ENCODE results near the gene PARP14. TPM values are rescaled to one million over a fixed set of nuclear protein-coding genes. Genes with fewer than 3 reads are reported as not detected.
"Not testable (repeated sequence)": the region's sequence is repeated elsewhere in the genome, so short reads cannot be mapped to it uniquely, and the experiment has no call there.

Gene PARP14
- total RNA-seq, 1 donor from 2014 or later, result 20.7 TPM

DNA sequence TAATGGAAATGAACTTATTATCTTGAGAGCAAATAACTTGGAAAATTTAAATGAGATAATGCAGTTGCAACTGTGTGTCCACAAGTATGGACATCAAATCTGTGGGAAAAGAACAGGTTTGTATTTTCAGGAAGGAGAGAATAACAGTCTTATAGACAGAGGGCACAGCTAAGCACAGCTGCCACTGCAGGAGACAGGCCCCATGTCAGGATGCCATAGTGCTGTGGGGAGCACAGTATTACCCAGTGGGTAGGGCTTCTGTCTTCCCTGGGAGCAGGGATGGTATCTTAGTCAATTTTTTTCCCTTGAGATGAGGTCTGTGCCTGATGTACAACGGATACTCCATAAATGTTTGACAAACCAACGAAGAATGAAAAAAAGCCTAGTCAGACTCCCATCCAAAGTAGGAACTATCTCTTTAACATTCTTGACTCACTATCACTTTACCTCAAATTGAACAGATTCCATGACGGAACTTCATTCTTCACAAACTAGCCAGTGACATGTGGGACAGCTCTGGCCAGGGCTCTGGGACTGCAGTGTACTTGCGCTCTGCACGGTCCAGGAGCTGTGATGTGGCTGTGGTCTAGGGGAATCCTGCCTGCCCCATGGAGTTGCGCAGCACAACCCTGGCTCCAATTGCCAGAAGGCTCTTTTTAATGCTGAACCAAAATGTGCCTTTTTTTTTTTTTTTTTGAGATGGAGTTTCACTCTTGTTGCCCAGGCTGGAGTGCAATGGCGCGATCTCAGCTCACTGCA, 48.3 kb downstream of the PARP14 start:
- no peaks in the 10 kb centered on the region for H3K4me1 Mint-ChIP-seq (ENCODE audit: unreplicated experiment)
- no peak for DNase-seq (ENCODE audit: extremely low spot score, unreplicated experiment)
- no peaks in the 10 kb centered on the region for H3K9me3 Mint-ChIP-seq
- TF ChIP-seq, protein P1, sequence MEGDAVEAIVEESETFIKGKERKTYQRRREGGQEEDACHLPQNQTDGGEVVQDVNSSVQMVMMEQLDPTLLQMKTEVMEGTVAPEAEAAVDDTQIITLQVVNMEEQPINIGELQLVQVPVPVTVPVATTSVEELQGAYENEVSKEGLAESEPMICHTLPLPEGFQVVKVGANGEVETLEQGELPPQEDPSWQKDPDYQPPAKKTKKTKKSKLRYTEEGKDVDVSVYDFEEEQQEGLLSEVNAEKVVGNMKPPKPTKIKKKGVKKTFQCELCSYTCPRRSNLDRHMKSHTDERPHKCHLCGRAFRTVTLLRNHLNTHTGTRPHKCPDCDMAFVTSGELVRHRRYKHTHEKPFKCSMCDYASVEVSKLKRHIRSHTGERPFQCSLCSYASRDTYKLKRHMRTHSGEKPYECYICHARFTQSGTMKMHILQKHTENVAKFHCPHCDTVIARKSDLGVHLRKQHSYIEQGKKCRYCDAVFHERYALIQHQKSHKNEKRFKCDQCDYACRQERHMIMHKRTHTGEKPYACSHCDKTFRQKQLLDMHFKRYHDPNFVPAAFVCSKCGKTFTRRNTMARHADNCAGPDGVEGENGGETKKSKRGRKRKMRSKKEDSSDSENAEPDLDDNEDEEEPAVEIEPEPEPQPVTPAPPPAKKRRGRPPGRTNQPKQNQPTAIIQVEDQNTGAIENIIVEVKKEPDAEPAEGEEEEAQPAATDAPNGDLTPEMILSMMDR (conservative IDR thresholded peaks at IDR 0.05), result no peak
- H3K36me3 Mint-ChIP-seq, result peaks cover 19% of the 10 kb centered on the region
- no peaks in the 10 kb centered on the region for H3K27me3 Mint-ChIP-seq
- no peak overlapping the region for H3K27ac Mint-ChIP-seq
- no peak overlapping the region for H3K4me3 Mint-ChIP-seq

- Mint-ChIP-seq H3K27ac (no peak overlapping the region), H3K36me3 (peaks cover 20% of the 10 kb centered on the region), H3K9me3 (no peaks in the 10 kb centered on the region), H3K27me3 (no peaks in the 10 kb centered on the region), H3K4me1 (ENCODE audit: unreplicated experiment) (no peaks in the 10 kb centered on the region), H3K4me3 (no peak overlapping the region)
- DNase-seq (ENCODE audit: extremely low spot score, unreplicated experiment), result no peak
- TF ChIP-seq, protein P1 (conservative IDR thresholded peaks at IDR 0.05), result no peak
Observed at GRCh38 chr3:122730240-122730639, 49.6 kb downstream of the PARP14 start.

- DNase-seq (ENCODE audit: extremely low spot score, unreplicated experiment); H3K27me3 Mint-ChIP-seq; H3K27ac Mint-ChIP-seq; H3K4me3 Mint-ChIP-seq; H3K9me3 Mint-ChIP-seq; H3K4me1 Mint-ChIP-seq (ENCODE audit: unreplicated experiment): not testable (repeated sequence)
- peaks cover 20% of the 10 kb centered on the region for H3K36me3 Mint-ChIP-seq
Observed at GRCh38 chr3:122732682-122733525, 52.3 kb downstream of the PARP14 start.

- no peak overlapping the region for H3K27ac Mint-ChIP-seq
- TF ChIP-seq, protein P1 (conservative IDR thresholded peaks at IDR 0.05), result no peak
- peaks cover 29% of the 10 kb centered on the region for H3K36me3 Mint-ChIP-seq
- H3K4me3 Mint-ChIP-seq, result no peak overlapping the region
- no peak for DNase-seq (ENCODE audit: extremely low spot score, unreplicated experiment)
- peaks cover 4% of the 10 kb centered on the region for H3K9me3 Mint-ChIP-seq
- no peaks in the 10 kb centered on the region for H3K4me1 Mint-ChIP-seq (ENCODE audit: unreplicated experiment)
- no peaks in the 10 kb centered on the region for H3K27me3 Mint-ChIP-seq
Observed at GRCh38 chr3:122739172-122739571, 58.5 kb downstream of the PARP14 start.

DNA sequence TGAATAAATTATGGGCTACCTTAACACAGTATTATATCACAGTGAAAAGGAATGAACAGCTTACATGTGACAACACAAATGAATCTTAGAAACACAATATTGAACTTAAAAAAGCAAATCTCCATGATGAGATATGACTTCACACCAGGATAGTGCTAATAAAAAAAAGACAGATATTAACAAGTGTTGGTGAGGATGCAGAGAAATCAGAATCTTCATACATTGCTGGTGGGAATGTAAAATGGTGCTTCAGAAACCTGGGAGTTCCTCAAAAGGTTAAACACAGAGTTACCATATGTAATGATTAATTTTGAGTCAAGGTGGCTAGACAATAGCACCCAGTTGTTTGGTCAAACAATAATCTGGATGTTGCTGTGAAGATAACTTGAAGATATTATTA, 61.6 kb downstream of the PARP14 start:
- Mint-ChIP-seq H3K36me3 (peaks cover 40% of the 10 kb centered on the region), H3K4me3 (no peak overlapping the region), H3K9me3 (peaks cover 4% of the 10 kb centered on the region), H3K27ac (no peak overlapping the region), H3K27me3 (no peaks in the 10 kb centered on the region), H3K4me1 (ENCODE audit: unreplicated experiment) (no peaks in the 10 kb centered on the region)
- TF ChIP-seq, protein P1 (conservative IDR thresholded peaks at IDR 0.05), result no peak
- no peak for DNase-seq (ENCODE audit: extremely low spot score, unreplicated experiment)

- peaks cover 43% of the 10 kb centered on the region for H3K36me3 Mint-ChIP-seq
Observed at GRCh38 chr3:122743581-122744120, 63.0 kb downstream of the PARP14 start.

More at GRCh38 chr3:122743581-122744120, 63.0 kb downstream of the PARP14 start:
- Mint-ChIP-seq H3K27ac (no peak overlapping the region), H3K4me3 (no peak overlapping the region), H3K27me3 (no peaks in the 10 kb centered on the region), H3K4me1 (ENCODE audit: unreplicated experiment) (no peaks in the 10 kb centered on the region), H3K9me3 (peaks cover 4% of the 10 kb centered on the region)
- TF ChIP-seq, protein P1 (conservative IDR thresholded peaks at IDR 0.05), result no peak
- DNase-seq (ENCODE audit: extremely low spot score, unreplicated experiment), result no peak
